GM12801 (cell line): ENCODE results near the gene UNC13C.

ENCODE experiments used
- CTCF ChIP-seq: IDR thresholded peaks from one replicate; pipeline ENCODE4 v1.5.1; 2011; ENCODE audit warnings: control low read depth; ENCODE audit not compliant: insufficient read length; ENCODE audit errors: extremely low read depth

The UNC13C gene

GRCh38 chr15:54045397-54045796 is 67.2 kb downstream of the UNC13C start:
- TF ChIP-seq CTCF, result no peak

- TF ChIP-seq CTCF, result no peak
These were observed 67.9 kb downstream of the UNC13C start for GRCh38 chr15:54046093-54046492.

- TF ChIP-seq CTCF, result no peak
These were observed 86.1 kb downstream of the UNC13C start for GRCh38 chr15:54064365-54064764.

- TF ChIP-seq CTCF, result no peak
These were observed 88.2 kb downstream of the UNC13C start for GRCh38 chr15:54066403-54066802.

GRCh38 chr15:54082836-54083492 is 104.7 kb downstream of the UNC13C start:
- no peak for TF ChIP-seq CTCF

- no peak for TF ChIP-seq CTCF
These were observed 105.3 kb downstream of the UNC13C start for GRCh38 chr15:54083501-54083900.

- TF ChIP-seq CTCF, result no peak
These were observed 105.8 kb downstream of the UNC13C start for GRCh38 chr15:54083991-54084390.
